Uterus (tissue), 4 donors: Measurements from ENCODE around the gene ATP1A2. TPM values are rescaled to one million over a fixed set of nuclear protein-coding genes. Genes with fewer than 3 reads are reported as not detected.

ENCODE experiments used
- DNase-seq, 2 donors: peaks; one replicate each; pipeline ENCODE4 v3.0.0-alpha.2; 2019 to 2020
- H3K27ac ChIP-seq, 2 donors: fragments of 200-600 bp; sonication (generic); 1 replicate in 1 of 2; 2 replicates in 1 of 2; pipeline ENCODE4 v1.5.1; 2016 to 2018
- H3K27me3 ChIP-seq, 2 donors: fragments of 200-600 bp; sonication (generic); one replicate each; pipeline ENCODE4 v1.5.1; 2018 to 2019; ENCODE audit warnings: control low read depth in 1 of 2
- H3K36me3 ChIP-seq, 2 donors: fragments of 200-600 bp; sonication (generic); one replicate each; pipeline ENCODE4 v1.5.1; 2019; ENCODE audit warnings: control low read depth in 1 of 2
- H3K4me1 ChIP-seq, 2 donors: fragments of 200-600 bp; sonication (generic); one replicate each; pipeline ENCODE4 v1.5.1; 2018 to 2019; ENCODE audit warnings: control low read depth in 1 of 2
- H3K4me3 ChIP-seq, 2 donors: fragments of 200-600 bp; sonication (generic); 1 replicate in 1 of 2; 2 replicates in 1 of 2; pipeline ENCODE4 v1.5.1; 2018 to 2019; ENCODE audit warnings: mild to moderate bottlenecking in 1 of 2
- H3K9me3 ChIP-seq, 2 donors: fragments of 200-600 bp; sonication (generic); one replicate each; pipeline ENCODE4 v1.5.1; 2019; ENCODE audit warnings: control low read depth in 1 of 2
- POLR2A ChIP-seq, 2 donors: fragments of 450-650 bp; IDR thresholded peaks; one replicate each; pipeline ENCODE4 v1.6.1; 2016; ENCODE audit warnings: antibody characterized with exemption in 2 of 2, mild to moderate bottlenecking in 1 of 2, moderate library complexity in 1 of 2
- intact Hi-C: fragments of 100-400 bp; cut with DNase I; formaldehyde crosslinking; loops from one replicate; pipeline ENCODE4 v1.15.1; 2023; ENCODE audit warnings: low total_unique reads
- total RNA-seq, 4 donors: library from RNA; depleted of rRNA in 3 of 4; stranded (reverse); fragments of >200 nt in 3 of 4; gene quantifications; one replicate each; pipeline versions ENCODE4 v1.1.0 to v1.2.4, GENCODE V29; 2014 to 2023
- TF ChIP-seq, protein P1 (sequence below), 4 experiments: fragments of 200-600 bp in 2 of 4; fragments of 450-650 bp in 2 of 4; sonication (generic) in 2 of 4; IDR thresholded peaks; one replicate each; pipeline ENCODE4 v1.5.1; 2016 to 2019; ENCODE audit warnings: antibody characterized with exemption in 4 of 4, mild to moderate bottlenecking in 2 of 4, moderate library complexity in 1 of 4
- donor health status: DM: yes; HTN: yes; CAD: no.

Gene ATP1A2
- total RNA-seq, 4 donors from 2014 or later, result 1.2 to 36.8 (median 13.4) TPM

DNA sequence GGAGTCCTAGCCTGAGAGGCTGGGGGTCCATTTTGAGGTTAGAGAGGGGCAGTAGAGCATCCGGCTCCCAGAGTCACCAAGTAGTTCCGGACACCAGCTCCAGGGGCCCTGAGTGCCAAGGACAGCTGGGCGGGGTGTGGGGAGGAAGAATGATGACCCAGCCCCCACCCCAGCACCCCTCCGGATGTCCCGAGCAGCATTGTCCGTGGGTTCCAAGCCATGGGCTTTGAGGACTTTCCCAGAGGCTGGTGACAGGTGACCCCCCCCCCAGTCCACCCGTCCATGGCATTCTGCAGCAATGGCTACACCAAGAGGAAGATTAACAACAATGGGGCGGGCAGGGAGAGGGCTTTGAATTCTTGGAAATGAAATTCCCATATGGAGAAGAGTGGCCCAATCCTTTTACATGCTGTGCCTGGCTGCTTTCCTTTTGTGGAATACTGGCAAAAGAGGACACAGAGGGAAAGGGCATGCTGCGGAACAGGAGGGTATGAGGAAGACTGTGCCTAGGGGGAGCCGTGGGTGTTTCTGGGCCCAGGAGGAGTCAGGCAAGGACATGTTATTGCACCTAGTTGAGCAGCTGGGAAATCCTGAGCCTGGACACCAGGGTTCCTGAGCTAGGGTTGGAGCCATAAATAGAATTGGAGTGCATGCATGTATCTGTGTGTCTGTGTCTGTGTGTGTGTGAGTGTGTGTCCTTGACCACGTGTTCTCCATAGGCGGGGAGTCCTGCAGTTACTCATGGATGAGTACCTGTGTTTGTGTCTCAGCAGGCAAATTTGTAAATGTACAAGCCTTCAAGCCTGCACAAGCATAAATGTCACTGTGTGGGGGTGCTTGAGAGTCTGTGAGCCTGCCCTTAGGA is 956 bp downstream of the ATP1A2 start:
- Histone ChIP-seq H3K4me3 (peak overlapping the region in 1 of 2 donors; percentile 17), H3K36me3 (no peaks in the 10 kb centered on the region), H3K9me3 (no peaks in the 10 kb centered on the region), H3K27me3 (no peaks in the 10 kb centered on the region), H3K4me1 (no peaks in the 10 kb centered on the region), H3K27ac (peak overlapping the region in 1 of 2 donors; percentile 5)
- intact Hi-C loops, result no loop called here
- TF ChIP-seq, protein P1, sequence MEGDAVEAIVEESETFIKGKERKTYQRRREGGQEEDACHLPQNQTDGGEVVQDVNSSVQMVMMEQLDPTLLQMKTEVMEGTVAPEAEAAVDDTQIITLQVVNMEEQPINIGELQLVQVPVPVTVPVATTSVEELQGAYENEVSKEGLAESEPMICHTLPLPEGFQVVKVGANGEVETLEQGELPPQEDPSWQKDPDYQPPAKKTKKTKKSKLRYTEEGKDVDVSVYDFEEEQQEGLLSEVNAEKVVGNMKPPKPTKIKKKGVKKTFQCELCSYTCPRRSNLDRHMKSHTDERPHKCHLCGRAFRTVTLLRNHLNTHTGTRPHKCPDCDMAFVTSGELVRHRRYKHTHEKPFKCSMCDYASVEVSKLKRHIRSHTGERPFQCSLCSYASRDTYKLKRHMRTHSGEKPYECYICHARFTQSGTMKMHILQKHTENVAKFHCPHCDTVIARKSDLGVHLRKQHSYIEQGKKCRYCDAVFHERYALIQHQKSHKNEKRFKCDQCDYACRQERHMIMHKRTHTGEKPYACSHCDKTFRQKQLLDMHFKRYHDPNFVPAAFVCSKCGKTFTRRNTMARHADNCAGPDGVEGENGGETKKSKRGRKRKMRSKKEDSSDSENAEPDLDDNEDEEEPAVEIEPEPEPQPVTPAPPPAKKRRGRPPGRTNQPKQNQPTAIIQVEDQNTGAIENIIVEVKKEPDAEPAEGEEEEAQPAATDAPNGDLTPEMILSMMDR (IDR thresholded peaks at IDR 0.05), result no peak
- TF ChIP-seq POLR2A (IDR thresholded peaks at IDR 0.05), result no peak
- no peak for DNase-seq

- DNase-seq, result no peak
- H3K27ac ChIP-seq, result no peak overlapping the region
- no peaks in the 10 kb centered on the region for H3K4me1 ChIP-seq
- H3K36me3 ChIP-seq, result no peaks in the 10 kb centered on the region
- no peaks in the 10 kb centered on the region for H3K9me3 ChIP-seq
- intact Hi-C loops, result no loop called here
- H3K27me3 ChIP-seq, result no peaks in the 10 kb centered on the region
- no peak overlapping the region for H3K4me3 ChIP-seq
- TF ChIP-seq POLR2A (IDR thresholded peaks at IDR 0.05), result no peak
- TF ChIP-seq, protein P1 (IDR thresholded peaks at IDR 0.05), result no peak
Measured at GRCh38 chr1:160117300-160117699, 1.7 kb downstream of the ATP1A2 start.

DNA sequence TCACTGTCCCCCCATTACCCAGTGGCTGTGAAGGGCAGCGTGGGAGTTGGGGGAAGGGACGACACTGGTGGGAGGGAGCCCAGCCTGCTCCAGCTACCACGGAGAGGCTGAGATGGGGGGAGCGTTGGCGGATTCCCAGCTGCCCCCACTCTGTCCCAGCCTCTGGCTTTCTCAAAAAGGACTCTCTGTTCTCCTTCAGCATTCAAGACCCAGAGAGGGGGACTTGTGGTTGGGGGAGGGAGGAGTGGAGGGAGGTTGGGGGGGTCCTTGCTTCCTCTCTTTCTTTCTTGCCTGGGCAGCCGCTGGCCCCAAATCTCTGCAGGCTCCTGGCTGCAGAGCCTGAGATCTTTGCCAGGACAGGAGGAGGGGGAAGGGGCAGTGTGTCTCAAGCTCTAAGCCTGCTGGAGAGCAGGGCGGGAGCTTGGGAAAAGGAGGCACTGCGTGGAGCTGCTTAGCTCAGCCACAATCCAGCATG is 2.2 kb downstream of the ATP1A2 start:
- H3K4me1 ChIP-seq, result no peaks in the 10 kb centered on the region
- no peaks in the 10 kb centered on the region for H3K9me3 ChIP-seq
- TF ChIP-seq, protein P1 (IDR thresholded peaks at IDR 0.05), result no peak
- TF ChIP-seq POLR2A (IDR thresholded peaks at IDR 0.05), result no peak
- no peak overlapping the region for H3K27ac ChIP-seq
- DNase-seq, result no peak
- intact Hi-C loops, result no loop called here
- H3K4me3 ChIP-seq, result no peak overlapping the region
- H3K27me3 ChIP-seq, result no peaks in the 10 kb centered on the region
- H3K36me3 ChIP-seq, result no peaks in the 10 kb centered on the region

GRCh38 chr1:160118928-160119327 is 3.4 kb downstream of the ATP1A2 start:
- no peak overlapping the region for H3K4me3 ChIP-seq
- H3K4me1 ChIP-seq, result no peaks in the 10 kb centered on the region
- no peak for DNase-seq
- H3K9me3 ChIP-seq, result no peaks in the 10 kb centered on the region
- no peak overlapping the region for H3K27ac ChIP-seq
- H3K27me3 ChIP-seq, result no peaks in the 10 kb centered on the region
- intact Hi-C loops, result no loop called here
- TF ChIP-seq, protein P1 (IDR thresholded peaks at IDR 0.05), result no peak
- no peak for TF ChIP-seq POLR2A (IDR thresholded peaks at IDR 0.05)
- no peaks in the 10 kb centered on the region for H3K36me3 ChIP-seq

DNA sequence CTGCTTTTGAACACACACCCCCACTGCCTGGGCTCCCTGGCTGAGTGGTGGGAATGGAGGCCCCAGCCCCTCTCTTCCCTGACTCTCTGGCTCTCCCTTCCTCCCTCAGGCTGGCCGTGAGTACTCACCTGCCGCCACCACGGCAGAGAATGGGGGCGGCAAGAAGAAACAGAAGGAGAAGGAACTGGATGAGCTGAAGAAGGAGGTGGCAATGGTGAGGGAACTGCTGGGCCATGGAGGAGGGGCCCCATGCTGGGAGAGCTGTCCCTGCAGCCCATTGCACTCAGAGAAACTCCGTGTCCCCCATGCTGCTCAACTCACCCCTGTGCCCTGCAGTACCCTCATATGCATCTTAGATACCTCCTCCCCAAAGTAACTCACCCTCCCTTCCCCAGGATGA is 5.2 kb downstream of the ATP1A2 start:
- no peaks in the 10 kb centered on the region for H3K36me3 ChIP-seq
- H3K9me3 ChIP-seq, result no peaks in the 10 kb centered on the region
- H3K4me3 ChIP-seq, result no peak overlapping the region
- TF ChIP-seq POLR2A (IDR thresholded peaks at IDR 0.05), result no peak
- TF ChIP-seq, protein P1 (IDR thresholded peaks at IDR 0.05), result no peak
- H3K27me3 ChIP-seq, result no peaks in the 10 kb centered on the region
- intact Hi-C loops, result no loop called here
- no peaks in the 10 kb centered on the region for H3K4me1 ChIP-seq
- no peak overlapping the region for H3K27ac ChIP-seq
- DNase-seq, result no peak
